GM23248 (cell line): ENCODE data around the gene ZDHHC3. TPM values are rescaled to one million over a fixed set of nuclear protein-coding genes. Genes with fewer than 3 reads are reported as not detected.
A peak's percentile ranks its signal among the peaks of the same experiment; 100 is the strongest.

Experiments used
- DNase-seq: peaks from one replicate; pipeline ENCODE4 v3.0.0-alpha.2; 2015
- H2AFZ ChIP-seq: fragments of 200-600 bp; sonication (generic); 2 replicates; pipeline ENCODE4 v1.6.1; 2016; ENCODE audit warnings: antibody characterized with exemption
- H3F3A ChIP-seq: fragments of 200-600 bp; sonication (generic); 2 replicates; pipeline ENCODE4 v1.6.1; 2016; ENCODE audit warnings: mild to moderate bottlenecking, antibody characterized with exemption, mixed run types; ENCODE audit not compliant: insufficient read depth
- H3K27ac ChIP-seq: fragments of 200-600 bp; sonication (generic); 2 replicates; pipeline ENCODE4 v1.5.1; 2016; ENCODE audit warnings: mild to moderate bottlenecking
- H3K27me3 ChIP-seq: fragments of 200-600 bp; sonication (generic); replicated peaks from 2 replicates; pipeline ENCODE4 v1.6.1; 2016; ENCODE audit warnings: mild to moderate bottlenecking; ENCODE audit not compliant: insufficient read depth
- H3K36me3 ChIP-seq: fragments of 200-600 bp; sonication (generic); 2 replicates; pipeline ENCODE4 v1.6.1; 2016; ENCODE audit warnings: low read depth, mild to moderate bottlenecking
- H3K4me1 ChIP-seq: fragments of 200-600 bp; sonication (generic); 2 replicates; pipeline ENCODE4 v1.6.1; 2016; ENCODE audit warnings: mild to moderate bottlenecking; ENCODE audit not compliant: insufficient read depth
- H3K4me2 ChIP-seq: fragments of 200-600 bp; sonication (generic); one replicate; pipeline ENCODE4 v1.6.1; 2016; ENCODE audit warnings: mild to moderate bottlenecking; ENCODE audit not compliant: unreplicated experiment
- H3K4me3 ChIP-seq: fragments of 200-600 bp; sonication (generic); 2 replicates; pipeline ENCODE4 v1.5.1; 2016; ENCODE audit warnings: mild to moderate bottlenecking
- H3K79me2 ChIP-seq: fragments of 200-600 bp; sonication (generic); 2 replicates; pipeline ENCODE4 v1.6.1; 2016; ENCODE audit warnings: mild to moderate bottlenecking; ENCODE audit not compliant: insufficient read depth
- H3K9ac ChIP-seq: fragments of 200-600 bp; sonication (generic); 2 replicates; pipeline ENCODE4 v1.6.1; 2016; ENCODE audit warnings: mild to moderate bottlenecking
- H3K9me2 ChIP-seq: fragments of 200-600 bp; sonication (generic); 2 replicates; pipeline ENCODE4 v1.6.1; 2016; ENCODE audit warnings: mixed run types, mild to moderate bottlenecking, moderate library complexity; ENCODE audit not compliant: insufficient read depth
- H3K9me3 ChIP-seq: fragments of 200-600 bp; sonication (generic); one replicate; pipeline ENCODE4 v1.6.1; 2017; ENCODE audit warnings: low read depth
- H4K20me1 ChIP-seq: fragments of 200-600 bp; sonication (generic); 2 replicates; pipeline ENCODE4 v1.6.0; 2016; ENCODE audit not compliant: insufficient read depth
- EZH2 ChIP-seq: fragments of 200-600 bp; sonication (generic); IDR thresholded peaks from 2 replicates; pipeline ENCODE4 v1.6.1; 2018; ENCODE audit warnings: antibody characterized with exemption, mild to moderate bottlenecking; ENCODE audit not compliant: insufficient read depth, poor library complexity, severe bottlenecking
- EZH2phosphoT487 ChIP-seq: fragments of 200-600 bp; sonication (generic); IDR thresholded peaks from 2 replicates; pipeline ENCODE4 v1.6.1; 2018; ENCODE audit warnings: antibody characterized with exemption, moderate library complexity, mild to moderate bottlenecking, low read depth; ENCODE audit not compliant: insufficient read depth
- WGBS, 2 experiments: methylation state at CpG; one replicate each; pipeline ENCODE4 v1.1.6; 2015 to 2017; ENCODE audit warnings: low lambda C conversion rate in 2 of 2, low coverage in 1 of 2; ENCODE audit errors: missing lambda C conversion rate in 2 of 2; 5-methylcytosine and 5-hydroxymethylcytosine counted together
- in situ Hi-C: fragments of 300-500 bp; cut with MboI; formaldehyde crosslinking; loops from 2 replicates; pipeline ENCODE4 v1.15.0; 2020
- polyA plus RNA-seq: library from polyadenylated mRNA; unstranded; fragments of >200 nt; fragmentation: Nextera tagmentation; extraction: Ambion mirVana; gene quantifications from 2 replicates; pipeline ENCODE4 v1.2.1, GENCODE V29; 2016
- total RNA-seq: library from RNA; depleted of rRNA; stranded (reverse); fragments of >200 nt; shearing (Covaris generic); gene quantifications from 2 replicates; pipeline ENCODE4 v1.2.3, GENCODE V29; 2014

Gene ZDHHC3
- total and polyA plus RNA-seq, 2 experiments from 2014 or later = 48.7 to 76.2 TPM

GRCh38 chr3:44926921-44927320 is 49.1 kb downstream of the ZDHHC3 start:
- no peaks in the 10 kb centered on the region for H4K20me1 ChIP-seq
- no peak overlapping the region for H3K27ac ChIP-seq
- 100% methylated on average over 7 of the region's 7 CpGs for WGBS, 2 experiments
- no peaks in the 10 kb centered on the region for H3K9me2 ChIP-seq
- peaks cover 5% of the 10 kb centered on the region; the same call in 1 of the 2 replicates for H3K36me3 ChIP-seq
- peaks cover 18% of the 10 kb centered on the region for H3F3A ChIP-seq
- H3K4me1 ChIP-seq = peaks cover 14% of the 10 kb centered on the region
- no peak for DNase-seq
- no peak overlapping the region for H2AFZ ChIP-seq
- H3K9ac ChIP-seq = no peak overlapping the region
- H3K9me3 ChIP-seq = no peaks in the 10 kb centered on the region
- H3K4me3 ChIP-seq = no peak overlapping the region
- TF ChIP-seq EZH2phosphoT487 = no peak
- no peaks in the 10 kb centered on the region for H3K27me3 ChIP-seq
- in situ Hi-C loops = no loop called here
- no peaks in the 10 kb centered on the region for H3K79me2 ChIP-seq
- H3K4me2 ChIP-seq = no peak overlapping the region

GRCh38 chr3:44926172-44926571 is 49.8 kb downstream of the ZDHHC3 start:
- in situ Hi-C loops = no loop called here
- H3K9ac ChIP-seq = no peak overlapping the region
- no peaks in the 10 kb centered on the region for H4K20me1 ChIP-seq
- no peak overlapping the region for H2AFZ ChIP-seq
- no peak overlapping the region for H3K4me2 ChIP-seq
- H3K4me1 ChIP-seq = peaks cover 14% of the 10 kb centered on the region
- H3K9me3 ChIP-seq = no peaks in the 10 kb centered on the region
- H3K79me2 ChIP-seq = no peaks in the 10 kb centered on the region
- WGBS, 2 experiments = 91 to 94% methylated on average over 10 of the region's 10 CpGs
- H3K9me2 ChIP-seq = no peaks in the 10 kb centered on the region
- no peak for TF ChIP-seq EZH2phosphoT487
- no peak for TF ChIP-seq EZH2
- H3K36me3 ChIP-seq = peaks cover 10% of the 10 kb centered on the region; the same call in 1 of the 2 replicates
- H3K4me3 ChIP-seq = no peak overlapping the region
- no peak overlapping the region for H3K27ac ChIP-seq
- no peak for DNase-seq
- peaks cover 18% of the 10 kb centered on the region for H3F3A ChIP-seq
- no peaks in the 10 kb centered on the region for H3K27me3 ChIP-seq

- no peak overlapping the region for H3K4me2 ChIP-seq
These were observed 51.4 kb downstream of the ZDHHC3 start for GRCh38 chr3:44924457-44925084.

GRCh38 chr3:44923632-44924456 is 52.1 kb downstream of the ZDHHC3 start:
- H3K9ac ChIP-seq = no peak overlapping the region
- 75 to 81% methylated on average over 3 of the region's 3 CpGs for WGBS, 2 experiments
- no peak overlapping the region for H2AFZ ChIP-seq
- peak; percentile 61 for DNase-seq
- no peak overlapping the region for H3K4me3 ChIP-seq
- in situ Hi-C loops = no loop called here
- no peaks in the 10 kb centered on the region for H4K20me1 ChIP-seq
- H3K4me1 ChIP-seq = peaks cover 14% of the 10 kb centered on the region
- no peak overlapping the region for H3K4me2 ChIP-seq
- peaks cover 10% of the 10 kb centered on the region; the same call in 1 of the 2 replicates for H3K36me3 ChIP-seq
- H3K27ac ChIP-seq = no peak overlapping the region
- no peak for TF ChIP-seq EZH2
- no peak for TF ChIP-seq EZH2phosphoT487
- no peaks in the 10 kb centered on the region for H3K9me3 ChIP-seq
- H3F3A ChIP-seq = peaks cover 18% of the 10 kb centered on the region
- H3K27me3 ChIP-seq = no peaks in the 10 kb centered on the region
- H3K9me2 ChIP-seq = no peaks in the 10 kb centered on the region
- no peaks in the 10 kb centered on the region for H3K79me2 ChIP-seq

More at GRCh38 chr3:44924457-44925084, 51.4 kb downstream of the ZDHHC3 start:
- Histone ChIP-seq H3K27ac (no peak overlapping the region), H3K4me3 (no peak overlapping the region), H4K20me1 (no peaks in the 10 kb centered on the region), H2AFZ (no peak overlapping the region), H3K79me2 (no peaks in the 10 kb centered on the region), H3F3A (peaks cover 18% of the 10 kb centered on the region), H3K9me2 (no peaks in the 10 kb centered on the region), H3K9ac (no peak overlapping the region), H3K36me3 (peaks cover 10% of the 10 kb centered on the region; the same call in 1 of the 2 replicates), H3K4me1 (peaks cover 14% of the 10 kb centered on the region), H3K9me3 (no peaks in the 10 kb centered on the region), H3K27me3 (no peaks in the 10 kb centered on the region)
- peak; percentile 21 for DNase-seq
- TF ChIP-seq EZH2phosphoT487 (no peak), EZH2 (no peak)
- in situ Hi-C loops = no loop called here
- 83 to 91% methylated on average over 5 of the region's 5 CpGs for WGBS, 2 experiments
